Measurements from ENCODE around the gene GPC6.
"Not testable (repeated sequence)": the region's sequence is repeated elsewhere in the genome, so short reads cannot be mapped to it uniquely, and the experiment has no call there.

Gene GPC6

DNA sequence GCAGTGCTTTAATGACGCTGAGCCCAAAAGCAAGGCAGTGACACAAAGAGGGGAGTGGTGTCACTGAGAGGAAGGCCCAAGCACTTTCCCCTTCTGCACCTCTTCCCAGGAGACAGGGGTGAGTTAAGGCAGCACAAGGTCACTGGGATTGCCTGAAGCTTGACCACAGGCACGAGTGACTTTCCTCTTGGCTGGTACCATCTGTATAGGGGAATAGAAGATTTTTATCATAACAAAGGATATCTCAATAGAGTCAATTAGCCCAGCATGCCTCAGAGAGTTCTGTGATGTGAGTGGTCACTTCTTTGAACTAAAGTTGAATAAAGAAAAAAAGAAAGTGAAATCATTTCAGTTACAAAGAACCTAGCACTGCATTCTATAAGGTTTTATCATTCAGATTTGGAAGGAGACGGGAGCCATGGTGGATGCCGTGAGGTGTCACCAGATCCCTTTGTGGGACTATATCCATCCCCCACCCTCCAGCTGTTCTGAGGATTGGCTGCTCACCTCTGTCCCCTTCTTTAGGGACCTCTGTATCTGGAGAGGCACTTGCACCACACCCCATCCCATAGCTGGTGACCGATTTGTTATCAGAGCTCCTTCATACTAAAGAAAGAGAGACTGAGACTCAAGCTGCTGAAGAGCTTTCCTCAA lies 961.7 kb downstream of the GPC6 start:
- DNase-seq = no peak

GRCh38 chr13:94192431-94192975 lies 965.9 kb downstream of the GPC6 start:
- peak; percentile 29 for DNase-seq

DNA sequence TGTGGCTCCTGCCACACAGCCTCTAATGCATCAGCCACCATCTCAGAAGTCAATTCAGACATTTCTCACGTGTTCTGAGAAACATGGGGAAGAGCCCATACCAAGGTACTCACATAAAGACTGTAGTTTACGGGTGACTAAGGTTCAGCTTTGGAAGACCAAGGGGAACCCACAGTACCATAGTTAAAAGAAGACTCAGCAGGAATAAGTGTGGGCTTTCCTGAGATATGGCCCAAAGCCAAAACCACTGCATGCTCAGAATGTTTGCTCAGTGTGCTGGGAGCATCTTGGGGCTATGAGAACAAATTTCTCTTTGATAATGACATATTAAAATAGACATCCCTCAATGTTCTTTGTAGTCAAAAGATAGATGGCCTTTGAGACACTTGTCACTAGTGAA lies 969.1 kb downstream of the GPC6 start:
- no peak for DNase-seq

GRCh38 chr13:94196413-94196812 lies 969.8 kb downstream of the GPC6 start:
- DNase-seq = no peak

DNA sequence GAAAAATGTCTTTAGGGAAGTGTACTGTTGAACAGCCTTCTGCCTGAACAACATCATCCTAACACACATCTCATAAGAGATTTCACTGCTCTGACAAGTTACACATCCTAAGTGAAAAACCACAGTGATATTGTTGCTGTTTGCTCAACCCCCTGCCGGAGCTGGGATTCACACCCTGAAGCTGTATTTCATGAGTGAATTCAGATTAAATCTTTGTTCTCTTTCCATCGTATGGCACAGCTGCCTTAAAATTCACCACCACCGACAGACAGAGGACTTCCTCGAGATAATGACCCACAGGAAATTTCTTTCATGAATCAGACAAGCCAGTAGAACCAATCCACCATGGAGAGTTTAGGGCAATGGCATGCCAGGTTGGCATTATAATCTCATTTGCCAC lies 972.1 kb downstream of the GPC6 start:
- DNase-seq = no peak

DNA sequence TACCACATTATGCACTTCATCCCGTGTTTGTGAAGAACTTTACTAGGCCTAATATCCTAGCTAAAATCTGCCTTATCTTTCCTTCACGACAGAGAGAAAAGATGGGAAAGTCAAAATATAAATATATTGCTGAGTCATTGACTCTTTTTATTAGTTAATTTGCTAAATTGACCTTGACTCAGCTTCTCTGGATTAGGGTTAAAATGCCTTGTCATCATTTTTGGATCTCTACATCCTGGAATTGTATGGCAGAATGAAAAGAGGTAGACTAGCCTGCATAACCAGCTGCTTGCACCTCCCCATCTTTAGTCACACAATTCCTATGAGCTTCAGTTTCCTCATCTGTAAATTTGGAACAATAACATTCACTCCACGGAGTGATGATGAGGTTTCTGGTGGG lies 972.5 kb downstream of the GPC6 start:
- no peak for DNase-seq

- DNase-seq = no peak
Observed at GRCh38 chr13:94201022-94201421, 974.4 kb downstream of the GPC6 start.

DNA sequence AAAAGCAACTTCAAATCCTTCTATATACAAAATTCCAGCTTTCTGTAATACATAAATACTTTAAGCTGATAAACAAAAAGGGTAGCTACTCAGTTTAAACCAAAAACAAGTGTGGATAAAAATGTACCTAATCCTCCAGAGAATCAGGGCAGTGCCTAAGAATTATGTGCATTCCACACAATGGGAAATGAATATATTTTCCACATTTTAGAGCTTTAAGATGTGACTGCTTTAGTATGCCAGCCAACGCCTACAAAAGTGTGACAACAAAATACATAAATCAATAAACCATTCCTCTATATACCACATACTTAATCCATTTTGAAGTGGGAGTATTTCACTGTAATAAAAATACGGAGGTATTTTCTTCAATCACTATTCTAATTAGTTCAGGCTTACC lies 977.6 kb downstream of the GPC6 start:
- DNase-seq = no peak

- DNase-seq = no peak
Observed at GRCh38 chr13:94204946-94205345, 978.3 kb downstream of the GPC6 start.

GRCh38 chr13:94205896-94206295 lies 979.3 kb downstream of the GPC6 start:
- no peak for DNase-seq

- no peak for DNase-seq
Observed at GRCh38 chr13:94209117-94209516, 982.5 kb downstream of the GPC6 start.

DNA sequence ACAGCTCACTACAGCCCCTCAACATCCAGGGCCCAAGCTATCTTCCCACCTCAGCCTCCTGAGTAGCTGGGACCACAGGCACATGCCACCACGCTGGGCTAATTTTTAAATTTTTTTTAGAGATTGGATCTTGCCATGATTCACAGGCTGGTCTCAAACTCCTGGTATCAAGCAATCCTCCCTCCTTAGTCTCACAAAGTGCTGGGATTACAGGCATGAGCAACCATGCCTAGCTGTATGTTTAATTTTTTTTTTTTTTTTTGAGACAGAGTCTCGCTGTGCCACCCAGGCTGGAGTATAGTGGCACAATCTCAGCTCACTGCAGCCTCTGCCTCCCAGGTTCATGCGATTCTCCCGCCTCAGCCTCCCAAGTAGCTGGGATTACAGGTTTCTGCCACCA lies 983.3 kb downstream of the GPC6 start:
- DNase-seq = not testable (repeated sequence)

DNA sequence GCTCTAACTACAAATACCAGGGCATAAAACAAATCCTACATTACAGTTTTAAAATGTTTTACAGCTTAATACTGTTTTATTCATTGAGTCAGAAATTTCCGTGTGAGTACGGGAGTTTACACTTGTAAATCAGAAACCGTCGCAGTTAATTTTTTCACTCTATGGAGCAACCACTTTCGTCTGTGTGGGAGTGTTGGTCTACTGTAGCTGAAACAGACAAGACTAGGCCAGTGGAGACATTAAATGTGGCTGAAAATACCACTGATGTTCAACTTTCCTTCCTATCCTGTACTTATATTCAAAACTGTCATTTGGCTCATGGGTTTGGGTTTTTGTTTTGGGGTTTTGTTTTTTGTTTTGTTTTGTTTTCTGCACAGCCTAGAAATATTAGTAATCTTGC lies 984.2 kb downstream of the GPC6 start:
- DNase-seq = peak; percentile 27

- no peak for DNase-seq
Observed at GRCh38 chr13:94212196-94212595, 985.6 kb downstream of the GPC6 start.

- DNase-seq = no peak
Observed at GRCh38 chr13:94214121-94214520, 987.5 kb downstream of the GPC6 start.

DNA sequence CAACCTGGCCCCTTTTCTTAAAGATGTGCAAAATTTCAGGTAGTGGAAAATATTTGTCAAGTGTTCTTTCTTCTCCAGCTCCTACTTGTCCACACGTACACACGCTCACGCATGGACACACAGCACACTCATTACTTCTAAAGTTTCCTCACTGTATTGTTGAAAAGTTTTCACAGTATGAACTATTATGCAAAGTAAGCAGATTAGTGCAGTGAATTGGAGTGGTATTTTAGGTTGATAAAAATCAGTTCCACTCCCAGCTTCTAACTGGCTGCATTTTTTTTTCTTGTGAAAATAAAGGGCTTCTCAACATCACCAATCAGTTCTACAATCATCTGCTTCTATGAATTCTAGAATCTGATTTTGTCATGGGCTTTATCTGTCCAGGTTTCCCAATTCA lies 988.4 kb downstream of the GPC6 start:
- DNase-seq = no peak

- no peak for DNase-seq
Observed at GRCh38 chr13:94216476-94216875, 989.9 kb downstream of the GPC6 start.

DNA sequence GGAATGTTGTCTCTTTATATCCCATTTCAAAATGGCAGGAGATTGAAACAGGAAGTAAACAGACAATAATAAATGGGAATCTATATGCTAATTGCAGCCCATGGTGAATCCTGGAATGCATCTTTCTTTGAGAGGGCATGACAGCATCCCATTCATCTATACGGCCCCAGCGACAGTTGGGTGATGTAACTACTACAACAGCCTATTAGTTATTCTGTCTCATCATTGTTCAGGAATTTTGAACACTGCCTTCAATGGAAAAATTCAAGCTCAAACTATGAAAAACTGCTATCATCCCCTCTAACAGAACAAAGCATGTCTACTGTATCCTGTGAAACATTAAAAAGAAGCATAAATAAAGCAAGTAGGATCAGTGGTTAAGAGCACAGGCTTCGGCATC lies 990.8 kb downstream of the GPC6 start:
- no peak for DNase-seq

DNA sequence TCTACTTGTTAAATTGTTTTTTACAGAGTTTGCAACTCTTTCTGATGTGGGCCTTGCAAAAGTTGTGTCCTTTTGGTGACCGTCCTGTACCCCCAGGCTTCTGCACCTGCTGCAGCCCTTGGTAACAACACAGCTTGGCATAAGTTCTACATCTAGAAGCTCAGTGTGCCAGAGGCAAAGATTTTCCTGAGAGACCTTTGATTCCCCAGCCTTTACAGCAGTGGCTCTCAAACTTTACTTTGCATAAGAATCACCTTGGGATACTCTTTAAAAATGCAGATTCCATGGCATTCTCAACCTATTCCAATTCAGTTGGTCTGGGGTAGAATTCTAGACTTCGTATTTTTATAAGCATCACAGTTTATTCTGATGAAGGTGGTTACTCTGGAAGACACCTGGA lies 991.9 kb downstream of the GPC6 start:
- no peak for DNase-seq

DNA sequence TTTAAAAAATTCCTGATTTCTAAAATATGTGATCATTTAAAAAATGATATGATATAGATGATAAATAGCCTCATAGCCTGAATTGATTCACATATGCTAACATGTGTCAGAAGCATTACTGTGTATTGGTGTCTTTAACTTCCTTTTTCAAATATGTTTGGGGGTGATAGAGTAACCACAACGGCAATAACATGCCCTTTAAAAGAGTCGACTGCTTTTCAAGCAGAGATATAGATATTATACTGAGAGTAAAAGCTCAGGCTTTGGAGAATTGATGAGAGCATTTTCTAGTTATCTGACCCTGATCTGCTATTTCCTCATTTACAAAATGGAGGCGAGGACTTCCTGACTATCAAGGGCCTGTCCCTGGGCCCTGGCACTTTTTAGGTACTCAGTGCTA lies 992.3 kb downstream of the GPC6 start:
- no peak for DNase-seq

GRCh38 chr13:94224670-94225069 lies 998.1 kb downstream of the GPC6 start:
- no peak for DNase-seq

DNA sequence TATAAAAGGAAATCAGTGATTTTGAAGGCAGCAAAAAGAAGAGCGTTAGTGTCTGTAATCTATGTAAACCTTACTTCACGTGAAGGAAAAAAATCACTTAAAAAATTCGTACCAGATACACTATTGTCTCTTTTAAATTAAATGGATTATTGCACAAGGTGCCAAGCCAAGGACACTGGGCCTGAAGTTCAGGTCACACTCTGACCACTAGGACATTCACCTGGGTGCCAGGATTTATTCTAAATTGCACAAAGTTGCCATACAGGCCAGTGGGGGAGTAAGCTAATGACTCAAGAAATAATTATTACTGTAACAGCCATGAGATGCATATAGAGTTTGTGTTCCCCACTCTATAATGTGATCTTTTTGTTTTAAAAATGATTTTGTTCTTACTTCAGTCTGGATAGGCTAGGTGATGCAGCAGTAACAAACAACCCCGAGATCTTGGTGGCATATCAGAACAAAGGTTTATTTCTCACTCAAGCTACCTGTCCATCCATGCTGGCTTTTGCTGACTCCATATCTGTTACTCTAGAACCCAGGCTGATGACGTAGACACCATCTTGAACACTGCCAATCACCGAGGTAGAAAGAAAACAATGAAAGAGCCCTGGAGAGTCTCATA lies 1000.8 kb downstream of the GPC6 start:
- no peak for DNase-seq

DNA sequence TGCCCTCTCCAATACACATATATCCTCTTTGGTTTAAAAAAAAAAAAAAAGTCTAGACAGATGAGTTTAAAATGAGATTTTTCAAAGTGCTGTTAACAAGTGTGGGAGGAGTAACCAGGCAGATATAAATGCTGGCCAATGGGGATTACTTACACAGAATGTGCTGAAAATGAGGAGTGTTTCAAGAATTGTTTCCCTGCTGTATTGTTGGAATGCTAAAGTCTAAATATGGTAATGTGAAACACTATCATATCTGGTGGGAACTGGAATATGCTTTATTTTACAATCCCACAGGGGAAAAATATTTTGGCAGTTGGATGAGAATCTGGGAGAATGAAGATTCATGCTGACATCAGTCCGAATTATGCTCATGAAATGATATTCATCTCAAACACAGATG lies 1002.2 kb downstream of the GPC6 start:
- DNase-seq = no peak

GRCh38 chr13:94232161-94232950 lies 1005.7 kb downstream of the GPC6 start:
- no peak for DNase-seq

All from activated CD4-positive, alpha-beta T cell treated with anti-CD3 and anti-CD28 coated beads, Interleukin-2, Interleukin-6, amounts not matched to agents 100 ng/mL and 50 ng/mL, durations not matched to agents 16 hours and 8 hours (primary cell).